Breast epithelium (tissue), 3 donors: Measurements from ENCODE around the gene ADPRH.

ENCODE experiments used
- POLR2A ChIP-seq: fragments of 450-650 bp; IDR thresholded peaks from one replicate; pipeline ENCODE4 v1.6.1; 2016; ENCODE audit warnings: antibody characterized with exemption, mild to moderate bottlenecking, moderate library complexity
- POLR2AphosphoS5 ChIP-seq, 3 donors: sonication (generic); formaldehyde crosslinking; IDR thresholded peaks; one replicate each; pipeline ENCODE4 v1.6.1; 2017; ENCODE audit warnings: antibody characterized with exemption in 3 of 3
- TF ChIP-seq, protein P1 (sequence below), 3 donors: fragments of 450-650 bp; IDR thresholded peaks; one replicate each; pipeline ENCODE4 v1.5.1; 2016 to 2017; ENCODE audit warnings: antibody characterized with exemption in 3 of 3, mild to moderate bottlenecking in 3 of 3, moderate library complexity in 3 of 3

DNA sequence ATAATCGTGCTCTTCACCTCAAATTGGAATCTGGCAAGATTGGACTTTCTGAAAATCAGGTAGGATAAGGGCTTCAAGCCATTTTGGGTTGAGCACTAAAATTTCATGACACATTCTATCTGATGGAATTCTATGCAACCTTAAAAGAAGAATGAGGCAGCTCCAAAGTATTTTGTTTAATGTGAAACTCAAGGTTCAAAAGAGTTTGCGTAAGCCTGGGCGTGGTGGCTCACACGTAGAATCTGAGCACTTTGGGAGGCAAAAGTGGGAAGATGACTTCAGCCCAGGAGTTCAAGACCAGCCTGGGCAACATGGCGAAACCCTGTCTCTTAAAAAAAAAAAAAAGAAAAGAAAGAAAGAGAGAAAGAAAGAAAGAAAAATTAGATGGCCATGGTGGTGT is 14.8 kb downstream of the ADPRH start:
- TF ChIP-seq POLR2A (no peak), POLR2AphosphoS5 (IDR thresholded peaks at IDR 0.05) (no peak)
- TF ChIP-seq, protein P1, sequence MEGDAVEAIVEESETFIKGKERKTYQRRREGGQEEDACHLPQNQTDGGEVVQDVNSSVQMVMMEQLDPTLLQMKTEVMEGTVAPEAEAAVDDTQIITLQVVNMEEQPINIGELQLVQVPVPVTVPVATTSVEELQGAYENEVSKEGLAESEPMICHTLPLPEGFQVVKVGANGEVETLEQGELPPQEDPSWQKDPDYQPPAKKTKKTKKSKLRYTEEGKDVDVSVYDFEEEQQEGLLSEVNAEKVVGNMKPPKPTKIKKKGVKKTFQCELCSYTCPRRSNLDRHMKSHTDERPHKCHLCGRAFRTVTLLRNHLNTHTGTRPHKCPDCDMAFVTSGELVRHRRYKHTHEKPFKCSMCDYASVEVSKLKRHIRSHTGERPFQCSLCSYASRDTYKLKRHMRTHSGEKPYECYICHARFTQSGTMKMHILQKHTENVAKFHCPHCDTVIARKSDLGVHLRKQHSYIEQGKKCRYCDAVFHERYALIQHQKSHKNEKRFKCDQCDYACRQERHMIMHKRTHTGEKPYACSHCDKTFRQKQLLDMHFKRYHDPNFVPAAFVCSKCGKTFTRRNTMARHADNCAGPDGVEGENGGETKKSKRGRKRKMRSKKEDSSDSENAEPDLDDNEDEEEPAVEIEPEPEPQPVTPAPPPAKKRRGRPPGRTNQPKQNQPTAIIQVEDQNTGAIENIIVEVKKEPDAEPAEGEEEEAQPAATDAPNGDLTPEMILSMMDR (IDR thresholded peaks at IDR 0.05), result no peak
